BLaER1 treated with 17β-estradiol and CSF1 and Interleukin-3, amounts not matched to agents 10 nM and 100 nM (cell line): Measurements from ENCODE around the gene OR6C68.
"Not testable (repeated sequence)": the region's sequence is repeated elsewhere in the genome, so short reads cannot be mapped to it uniquely, and the experiment has no call there.

ENCODE experiments used
- H3K27ac ChIP-seq, 11 experiments: shearing (Covaris generic); formaldehyde crosslinking; 2 replicates each; pipeline ENCODE4 v1.8.1; 2022
- H3K27me3 ChIP-seq, 11 experiments: shearing (Covaris generic); formaldehyde crosslinking; 2 replicates each; pipeline ENCODE4 v1.8.1; 2022
- H3K36me3 ChIP-seq, 11 experiments: shearing (Covaris generic); formaldehyde crosslinking; 2 replicates each; pipeline ENCODE4 v1.8.1; 2022
- H3K4me1 ChIP-seq, 10 experiments: shearing (Covaris generic); formaldehyde crosslinking; 2 replicates each; pipeline ENCODE4 v1.8.1; 2022
- H3K4me2 ChIP-seq, 11 experiments: shearing (Covaris generic); formaldehyde crosslinking; 2 replicates each; pipeline ENCODE4 v1.8.1; 2022
- H3K4me3 ChIP-seq, 10 experiments: shearing (Covaris generic); formaldehyde crosslinking; 2 replicates each; pipeline ENCODE4 v1.8.1; 2022
- H3K9ac ChIP-seq, 11 experiments: shearing (Covaris generic); formaldehyde crosslinking; 2 replicates each; pipeline ENCODE4 v1.8.1; 2022
- H3K9me3 ChIP-seq, 11 experiments: shearing (Covaris generic); formaldehyde crosslinking; replicated peaks in 1 of 11; 2 replicates each; pipeline ENCODE4 v1.8.1; 2022
- H4K20me1 ChIP-seq, 11 experiments: shearing (Covaris generic); formaldehyde crosslinking; 2 replicates each; pipeline ENCODE4 v1.8.1; 2022
- Cebpa-rat ChIP-seq, 11 experiments: shearing (Covaris generic); IDR thresholded peaks; 2 replicates each; pipeline ENCODE4 v1.8.1; 2022

Gene OR6C68

DNA sequence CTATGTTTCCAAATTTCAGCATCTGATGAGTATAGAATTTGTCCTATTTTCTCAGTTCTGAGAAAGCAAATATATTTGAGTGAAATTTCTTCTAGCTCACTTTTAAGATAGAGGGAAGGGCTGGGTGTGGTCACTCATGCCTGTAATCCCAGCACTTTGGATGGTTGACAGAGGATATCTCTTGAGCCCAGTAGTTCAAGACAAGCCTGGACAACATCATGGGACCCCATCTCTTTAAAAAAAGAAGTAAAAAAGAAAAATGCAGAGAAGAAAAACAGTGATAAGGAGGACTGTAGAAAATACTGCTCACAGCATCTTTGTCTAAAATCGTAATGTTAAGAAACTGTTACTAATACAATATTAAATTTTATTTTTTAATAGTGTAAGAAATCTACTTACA, 19.9 kb upstream of the OR6C68 start:
- H3K36me3 ChIP-seq, result no peaks in the 10 kb centered on the region
- no peak for TF ChIP-seq Cebpa-rat (IDR thresholded peaks at IDR 0.05)
- H3K9me3 ChIP-seq, result no peaks in the 10 kb centered on the region

DNA sequence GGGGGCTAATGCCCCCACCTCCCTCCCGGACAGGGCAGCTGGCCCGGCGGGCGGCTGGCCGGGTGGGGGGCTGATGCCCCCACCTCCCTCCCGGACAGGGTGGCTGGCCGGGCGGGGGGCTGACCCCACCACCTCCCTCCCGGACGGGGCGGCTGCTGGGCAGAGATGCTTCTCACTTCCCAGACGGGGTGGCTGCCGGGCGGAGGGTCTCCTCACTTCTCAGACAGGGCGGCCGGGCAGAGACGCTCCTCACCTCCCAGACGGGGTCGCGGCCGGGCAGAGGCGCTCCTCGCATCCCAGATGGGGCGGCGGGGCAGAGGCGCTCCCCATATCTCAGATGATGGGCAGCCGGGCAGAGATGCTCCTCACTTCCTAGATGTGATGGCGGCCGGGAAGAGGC, 13.0 kb upstream of the OR6C68 start:
- not testable (repeated sequence) for H3K9me3 ChIP-seq, H3K27me3 ChIP-seq, H3K36me3 ChIP-seq, H4K20me1 ChIP-seq, H3K27ac ChIP-seq, H3K9ac ChIP-seq, H3K4me3 ChIP-seq, H3K4me2 ChIP-seq, H3K4me1 ChIP-seq

More for the DNA sequence above, 19.9 kb upstream of the OR6C68 start:
- Histone ChIP-seq H3K4me1 (peaks cover 3 to 23% (median 14%) of the 10 kb centered on the region in 10 experiments), H3K4me3 (no peak overlapping the region), H3K9ac (no peak overlapping the region), H3K27ac (no peak overlapping the region), H4K20me1 (no peaks in the 10 kb centered on the region), H3K4me2 (no peak overlapping the region), H3K27me3 (no peaks in the 10 kb centered on the region)

DNA sequence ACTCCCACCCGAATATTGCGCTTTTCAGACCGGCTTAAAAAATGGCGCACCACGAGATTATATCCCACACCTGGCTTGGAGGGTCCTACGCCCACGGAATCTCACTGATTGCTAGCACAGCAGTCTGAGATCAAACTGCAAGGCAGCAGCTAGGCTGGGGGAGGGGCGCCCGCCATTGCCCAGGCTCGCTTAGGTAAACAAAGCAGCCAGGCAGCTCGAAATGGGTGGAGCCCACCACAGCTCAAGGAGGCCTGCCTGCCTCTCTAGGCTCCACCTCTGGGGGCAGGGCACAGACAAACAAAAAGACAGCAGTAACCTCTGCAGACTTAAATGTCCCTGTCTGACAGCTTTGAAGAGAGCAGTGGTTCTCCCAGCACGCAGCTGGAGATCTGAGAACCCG, 7.9 kb upstream of the OR6C68 start:
- H3K27me3 ChIP-seq, H3K4me3 ChIP-seq, H3K9ac ChIP-seq, H3K4me1 ChIP-seq, H4K20me1 ChIP-seq, H3K9me3 ChIP-seq, H3K27ac ChIP-seq, H3K36me3 ChIP-seq, H3K4me2 ChIP-seq: not testable (repeated sequence)

DNA sequence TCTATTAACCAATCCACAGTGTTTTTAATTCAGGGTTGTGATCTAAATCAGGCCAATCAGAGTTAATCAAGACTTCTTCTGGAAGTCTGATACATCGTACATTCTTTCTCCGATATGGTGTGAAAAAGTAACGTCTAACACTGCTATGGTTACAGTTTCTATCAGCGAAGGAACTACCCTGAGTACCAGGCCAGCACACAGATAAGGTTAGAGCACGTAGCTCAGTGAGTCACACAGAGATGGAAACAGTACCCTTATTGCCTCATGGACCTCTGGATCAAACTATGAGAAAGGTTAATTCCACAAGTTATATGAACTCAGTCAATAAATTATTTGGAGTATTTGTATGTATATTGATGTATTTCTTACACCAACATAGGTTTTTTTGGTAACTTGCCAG, 3.3 kb downstream of the OR6C68 start:
- H3K9me3 ChIP-seq, result no peaks in the 10 kb centered on the region
- no peaks in the 10 kb centered on the region for H3K27me3 ChIP-seq
- H3K9ac ChIP-seq, result no peak overlapping the region
- no peak overlapping the region for H3K4me2 ChIP-seq
- no peaks in the 10 kb centered on the region for H4K20me1 ChIP-seq
- no peaks in the 10 kb centered on the region for H3K4me1 ChIP-seq
- no peak overlapping the region for H3K4me3 ChIP-seq
- TF ChIP-seq Cebpa-rat (IDR thresholded peaks at IDR 0.05), result no peak
- no peaks in the 10 kb centered on the region for H3K36me3 ChIP-seq
- H3K27ac ChIP-seq, result no peak overlapping the region

DNA sequence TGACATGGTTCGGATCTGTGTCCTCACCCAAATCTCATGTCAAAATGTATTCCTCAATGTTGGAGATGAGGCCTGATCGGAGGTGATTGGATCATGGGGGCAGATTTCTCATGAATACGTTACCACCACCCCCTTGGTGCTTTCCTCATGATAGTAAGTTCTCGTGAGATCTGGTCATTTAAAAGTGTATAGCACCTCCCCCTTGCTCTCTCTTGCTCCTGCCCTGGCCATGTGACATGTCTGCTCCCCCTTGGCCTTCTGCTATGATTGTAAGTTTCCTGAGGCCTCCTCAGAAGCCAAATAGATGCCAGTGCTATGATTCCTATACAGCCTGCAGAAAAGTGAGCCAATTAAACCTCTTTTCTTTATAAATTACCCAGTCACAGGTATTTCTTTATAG, 7.1 kb downstream of the OR6C68 start:
- Histone ChIP-seq H3K36me3 (no peaks in the 10 kb centered on the region), H3K27me3 (no peaks in the 10 kb centered on the region), H3K9ac (no peak overlapping the region), H3K27ac (no peak overlapping the region), H3K4me2 (no peak overlapping the region), H3K4me1 (no peaks in the 10 kb centered on the region), H3K4me3 (no peak overlapping the region), H3K9me3 (no peaks in the 10 kb centered on the region), H4K20me1 (no peaks in the 10 kb centered on the region)
- TF ChIP-seq Cebpa-rat (IDR thresholded peaks at IDR 0.05), result no peak

DNA sequence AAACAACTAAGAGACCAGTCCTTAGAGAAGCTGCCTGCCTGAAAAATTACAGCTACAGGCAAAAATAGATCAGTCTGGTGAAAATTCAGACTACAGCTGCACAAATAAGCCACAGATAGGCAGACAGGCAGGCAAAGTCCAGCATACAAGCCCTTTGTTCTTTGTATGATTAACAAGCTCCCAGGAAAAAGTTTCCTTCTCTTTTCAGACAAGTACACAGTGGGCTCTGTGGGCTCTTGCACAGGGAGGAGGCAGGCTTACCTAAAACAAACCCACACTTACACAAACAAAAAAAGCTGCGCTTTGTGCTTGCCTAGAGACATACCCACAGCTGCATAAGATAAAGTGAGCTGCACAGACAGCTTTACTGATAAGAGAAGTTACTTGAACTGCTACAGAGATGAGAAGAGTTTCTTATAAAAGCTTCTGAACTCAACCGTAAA, 7.7 kb downstream of the OR6C68 start:
- no peak overlapping the region for H3K4me3 ChIP-seq
- no peaks in the 10 kb centered on the region for H3K36me3 ChIP-seq
- no peaks in the 10 kb centered on the region for H4K20me1 ChIP-seq
- no peak overlapping the region for H3K4me2 ChIP-seq
- no peaks in the 10 kb centered on the region for H3K27me3 ChIP-seq
- TF ChIP-seq Cebpa-rat (IDR thresholded peaks at IDR 0.05), result no peak
- H3K27ac ChIP-seq, result no peak overlapping the region
- no peaks in the 10 kb centered on the region for H3K4me1 ChIP-seq
- no peaks in the 10 kb centered on the region for H3K9me3 ChIP-seq
- no peak overlapping the region for H3K9ac ChIP-seq

DNA sequence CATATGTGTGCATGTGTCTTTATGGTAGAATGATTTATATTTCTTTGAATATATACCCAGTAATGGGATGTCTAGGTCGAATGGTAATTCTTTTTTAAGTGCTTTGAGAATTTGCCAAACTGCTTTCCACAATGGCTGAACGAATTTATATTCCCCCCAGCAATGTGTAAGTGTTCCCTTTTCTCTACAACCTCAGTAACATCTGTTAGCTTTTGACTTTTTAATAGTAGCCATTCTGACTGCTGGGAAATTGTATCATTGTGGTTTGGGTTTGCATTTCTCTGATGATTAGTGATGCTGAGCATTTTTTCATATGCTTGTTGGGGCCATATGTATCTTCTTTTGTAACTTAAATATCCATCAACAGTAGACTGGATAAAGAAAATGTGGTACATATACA, 9.4 kb downstream of the OR6C68 start:
- Histone ChIP-seq H3K4me2 (no peak overlapping the region), H3K27me3 (no peaks in the 10 kb centered on the region), H3K4me3 (no peak overlapping the region), H3K9me3 (no peaks in the 10 kb centered on the region), H4K20me1 (no peaks in the 10 kb centered on the region), H3K4me1 (no peaks in the 10 kb centered on the region), H3K36me3 (no peaks in the 10 kb centered on the region), H3K27ac (no peak overlapping the region), H3K9ac (no peak overlapping the region)
- TF ChIP-seq Cebpa-rat (IDR thresholded peaks at IDR 0.05), result no peak

DNA sequence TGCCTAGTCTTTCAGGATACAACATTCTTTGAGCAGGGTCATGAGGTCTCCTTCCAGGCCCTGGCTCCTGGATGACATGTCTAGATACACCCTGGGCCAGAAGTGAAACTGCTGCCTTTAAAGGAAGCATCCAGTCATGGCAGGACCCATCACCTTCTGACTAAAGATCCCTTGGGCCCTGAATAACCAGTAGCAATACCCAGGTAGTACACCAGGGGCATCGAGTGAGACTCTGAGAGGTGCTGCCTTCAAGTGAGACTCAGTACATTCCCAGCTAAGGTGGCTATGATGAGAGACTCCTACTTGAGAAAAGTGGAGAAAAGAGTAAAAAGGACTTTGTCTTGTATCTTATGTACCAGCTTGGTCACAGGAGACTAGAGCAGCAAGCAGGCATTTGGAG, 23.5 kb downstream of the OR6C68 start:
- no peaks in the 10 kb centered on the region for H3K36me3 ChIP-seq
- H3K4me3 ChIP-seq, result no peak overlapping the region
- H3K27me3 ChIP-seq, result no peaks in the 10 kb centered on the region

DNA sequence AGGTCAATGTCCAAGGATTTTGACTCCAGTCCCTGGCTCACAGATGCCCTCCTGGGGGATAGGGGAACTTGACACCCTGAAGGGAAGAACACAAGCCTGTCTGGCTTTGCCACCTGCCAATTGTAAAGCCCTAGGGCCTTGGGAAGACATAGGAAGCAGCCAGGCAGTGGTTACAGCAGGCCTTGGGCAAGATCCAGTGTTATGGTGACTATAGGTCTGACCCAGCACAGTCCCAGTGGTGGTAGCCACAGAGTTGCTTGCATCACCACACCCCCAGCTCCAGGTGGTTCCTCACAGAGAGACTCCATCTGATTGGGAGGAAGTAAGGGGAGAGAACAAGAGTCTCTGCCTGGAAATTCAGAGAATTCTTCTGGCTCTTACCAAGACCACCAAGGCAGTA, 24.2 kb downstream of the OR6C68 start:
- no peak for TF ChIP-seq Cebpa-rat (IDR thresholded peaks at IDR 0.05)
- Histone ChIP-seq H3K4me3 (no peak overlapping the region), H3K9me3 (peaks cover 11 to 33% (median 23%) of the 10 kb centered on the region in 11 experiments; a peak in 21 of 22 replicates), H3K27ac (no peak overlapping the region), H4K20me1 (no peaks in the 10 kb centered on the region), H3K4me1 (no peaks in the 10 kb centered on the region), H3K27me3 (no peaks in the 10 kb centered on the region), H3K9ac (no peak overlapping the region), H3K4me2 (no peak overlapping the region), H3K36me3 (no peaks in the 10 kb centered on the region)

More for the DNA sequence above, 23.5 kb downstream of the OR6C68 start:
- H3K4me2 ChIP-seq, result no peak overlapping the region
- H3K9me3 ChIP-seq, result peaks cover 11 to 33% (median 23%) of the 10 kb centered on the region in 11 experiments; a peak in 21 of 22 replicates
- H3K4me1 ChIP-seq, result no peaks in the 10 kb centered on the region
- TF ChIP-seq Cebpa-rat (IDR thresholded peaks at IDR 0.05), result no peak
- no peaks in the 10 kb centered on the region for H4K20me1 ChIP-seq
- H3K27ac ChIP-seq, result no peak overlapping the region
- no peak overlapping the region for H3K9ac ChIP-seq
